HepG2 (cell line): Measurements from ENCODE around the gene PBLD. TPM values are rescaled to one million over a fixed set of nuclear protein-coding genes. Genes with fewer than 3 reads are reported as not detected.
A peak's percentile ranks its signal among the peaks of the same experiment; 100 is the strongest.

Experiments
- ATAC-seq: fragments of 200-7000 bp; cut with Tn5 transposase; 3 replicates; pipeline ENCODE4 v1.9.1; 2020; ENCODE audit warnings: mild to moderate bottlenecking, moderate library complexity
- BruUV-seq: library from RNA; stranded (reverse); fragments of 400-500 nt; replicated peaks from 2 replicates; lab custom pipeline; 2021; lab: Mats Ljungman, UMichigan
- CTCF ChIA-PET: fragments of 300-600 bp; formaldehyde crosslinking; extraction: SDS; loops from one replicate; lab custom pipeline; 2021; ENCODE audit warnings: low total read pairs, inconsistent platforms, low intra/inter-chr PET ratio; lab: Yijun Ruan, JAX
- POLR2A ChIA-PET: fragments of 350-600 bp; sonication (Branson Sonifier 250); formaldehyde crosslinking; loops from one replicate; lab custom pipeline; 2020; ENCODE audit warnings: antibody characterized with exemption, inconsistent platforms; lab: Yijun Ruan, JAX
- DNase-seq: peaks from one replicate; pipeline ENCODE4 v3.0.0-alpha.2; 2015; ENCODE audit warnings: low spot score
- FAIRE-seq: peaks from 3 replicates; lab custom pipeline; 2011; peaks lifted over from hg19 to GRCh38; lab: Jason Lieb, UNC
- H2AFZ ChIP-seq: one replicate; pipeline ENCODE4 v1.6.1; 2011; ENCODE audit warnings: low read length, inconsistent platforms
- H3K27ac ChIP-seq: fragments of 300-600 bp; 3 replicates; pipeline ENCODE4 v1.8.0; 2011; ENCODE audit warnings: mixed run types, mild to moderate bottlenecking, mixed read lengths, low read length, inconsistent platforms; ENCODE audit not compliant: insufficient read depth; ENCODE audit errors: extremely low read length
- H3K27me3 ChIP-seq, 2 experiments: fragments of 200-600 bp in 1 of 2; 2 replicates in 1 of 2; 3 replicates in 1 of 2; pipeline versions ENCODE4 v1.6.0 to v1.8.0; 2011; ENCODE audit warnings: low read length in 2 of 2, mild to moderate bottlenecking in 2 of 2, moderate library complexity in 2 of 2, inconsistent platforms in 1 of 2; ENCODE audit not compliant: insufficient read depth in 2 of 2, control insufficient read depth in 1 of 2
- H3K36me3 ChIP-seq, 2 experiments: fragments of 200-600 bp in 1 of 2; replicated peaks in 1 of 2; 2 replicates in 1 of 2; 3 replicates in 1 of 2; pipeline versions ENCODE4 v1.5.1 to v1.8.0; 2011; ENCODE audit warnings: low read length in 2 of 2, inconsistent platforms in 1 of 2; ENCODE audit not compliant: insufficient read depth in 2 of 2, control insufficient read depth in 1 of 2
- H3K4me1 ChIP-seq: 2 replicates; pipeline ENCODE4 v1.5.1; 2012; ENCODE audit warnings: low read length, inconsistent platforms; ENCODE audit not compliant: insufficient read depth
- H3K4me2 ChIP-seq: 2 replicates; pipeline ENCODE4 v1.6.0; 2011; ENCODE audit warnings: low read depth, low read length, inconsistent platforms
- H3K4me3 ChIP-seq, 3 experiments: fragments of 200-600 bp in 1 of 3; sonication (generic), shearing (Covaris generic) in 1 of 3; replicated peaks in 1 of 3; 2 replicates each; pipeline ENCODE4 v1.5.1; 2011 to 2016; ENCODE audit warnings: low read length in 3 of 3, inconsistent platforms in 2 of 3, low read depth in 2 of 3, mild to moderate bottlenecking in 2 of 3, control low read depth in 1 of 3, mixed read lengths in 1 of 3; ENCODE audit not compliant: insufficient read depth in 1 of 3
- H3K79me2 ChIP-seq: one replicate; pipeline ENCODE4 v1.6.1; 2011; ENCODE audit warnings: low read length, inconsistent platforms; ENCODE audit not compliant: insufficient read depth
- H3K9ac ChIP-seq: 2 replicates; pipeline ENCODE4 v1.6.0; 2011; ENCODE audit warnings: mild to moderate bottlenecking, low read depth, low read length, inconsistent platforms; ENCODE audit not compliant: insufficient read depth
- H3K9me3 ChIP-seq: 2 replicates; pipeline ENCODE4 v1.5.1; 2012; ENCODE audit warnings: mild to moderate bottlenecking, low read length
- H4K20me1 ChIP-seq: 2 replicates; pipeline ENCODE4 v1.6.0; 2011; ENCODE audit warnings: inconsistent platforms, mild to moderate bottlenecking, low read length, moderate library complexity; ENCODE audit not compliant: insufficient read depth
- GPBP1L1 ChIP-seq: sonication (generic); formaldehyde crosslinking; IDR thresholded peaks from 2 replicates; pipeline ENCODE4 v1.5.0; 2020; ENCODE audit warnings: mild to moderate bottlenecking, missing genetic modification reagents
- IRX3 ChIP-seq: sonication (generic); formaldehyde crosslinking; IDR thresholded peaks from 2 replicates; pipeline ENCODE4 v1.8.1; 2023; ENCODE audit warnings: mild to moderate bottlenecking, low read depth, missing genetic modification reagents, borderline replicate concordance
- JUN ChIP-seq: sonication (generic); formaldehyde crosslinking; IDR thresholded peaks from 2 replicates; pipeline ENCODE4 v1.4.0; 2020; ENCODE audit warnings: mild to moderate bottlenecking, missing genetic modification reagents
- MLX ChIP-seq: IDR thresholded peaks from 2 replicates; pipeline ENCODE4 v1.6.1; 2016
- ZBTB2 ChIP-seq: sonication (generic); formaldehyde crosslinking; IDR thresholded peaks from 2 replicates; pipeline ENCODE4 v1.8.0; 2022; ENCODE audit warnings: low read depth, missing genetic modification reagents
- ZBTB21 ChIP-seq: sonication (generic); formaldehyde crosslinking; IDR thresholded peaks from 2 replicates; pipeline ENCODE4 v1.4.0; 2020; ENCODE audit warnings: missing genetic modification reagents
- ZNF180 ChIP-seq: sonication (generic); formaldehyde crosslinking; IDR thresholded peaks from 2 replicates; pipeline ENCODE4 v1.4.0; 2020; ENCODE audit warnings: low read depth, missing genetic modification reagents, borderline replicate concordance
- ZNF569 ChIP-seq: sonication (generic); formaldehyde crosslinking; IDR thresholded peaks from 2 replicates; pipeline ENCODE4 v1.5.0; 2020; ENCODE audit warnings: mild to moderate bottlenecking, missing genetic modification reagents, moderate library complexity, borderline replicate concordance
- ZNF788 ChIP-seq: sonication (generic); formaldehyde crosslinking; IDR thresholded peaks from 2 replicates; pipeline ENCODE4 v1.5.0; 2020; ENCODE audit warnings: mild to moderate bottlenecking, missing genetic modification reagents, borderline replicate concordance
- WGBS: methylation state at CpG from one replicate; pipeline ENCODE4 v1.1.6; 2017; ENCODE audit warnings: low lambda C conversion rate; 5-methylcytosine and 5-hydroxymethylcytosine counted together
- in situ Hi-C: cut with HindIII; loops from 2 replicates; pipeline ENCODE4 v1.10.0; 2017; ENCODE audit warnings: low pct_unique_long_range_greater_than_20kb; ENCODE audit not compliant: extremely low pct_ligation_motif_present
- intact Hi-C: fragments of 100-400 bp; cut with micrococcal nuclease; formaldehyde crosslinking; loops from one replicate; pipeline ENCODE4 v1.10.0; 2022; ENCODE audit not compliant: unreplicated experiment
- polyA plus RNA-seq, 8 experiments: library from polyadenylated mRNA; depleted of rRNA in 3 of 8; stranded (reverse) in 7 of 8; unstranded in 1 of 8; fragments of >200 nt; fragmentation: Illumina TruSeq in 4 of 8; extraction: Trizol in 4 of 8; gene quantifications; 2 replicates each; pipeline versions ENCODE4 v1.2.1 to v1.2.3, GENCODE V29; 2011 to 2016; ENCODE audit warnings: low read depth in 4 of 8, missing spikeins in 1 of 8, mixed read lengths in 1 of 8; ENCODE audit not compliant: insufficient read depth in 1 of 8
- total RNA-seq, 5 experiments: library from RNA; depleted of rRNA; stranded (reverse); fragments of >200 nt; fragmentation: Illumina TruSeq; extraction: Trizol; gene quantifications; 2 replicates each; pipeline ENCODE4 v1.2.3, GENCODE V29; 2016; ENCODE audit warnings: low read depth in 1 of 5
- TF ChIP-seq, protein P1 (sequence below): sonication (generic); formaldehyde crosslinking; IDR thresholded peaks from 2 replicates; pipeline ENCODE4 v1.8.1; 2023; ENCODE audit warnings: mild to moderate bottlenecking, moderate library complexity, missing genetic modification reagents

PBLD gene
- total and polyA plus RNA-seq, 2 of the 13 experiments (the other 11 are each of a cell fraction or from before 2014, with no cell fraction given) = 0.42 to 3.1 TPM

DNA sequence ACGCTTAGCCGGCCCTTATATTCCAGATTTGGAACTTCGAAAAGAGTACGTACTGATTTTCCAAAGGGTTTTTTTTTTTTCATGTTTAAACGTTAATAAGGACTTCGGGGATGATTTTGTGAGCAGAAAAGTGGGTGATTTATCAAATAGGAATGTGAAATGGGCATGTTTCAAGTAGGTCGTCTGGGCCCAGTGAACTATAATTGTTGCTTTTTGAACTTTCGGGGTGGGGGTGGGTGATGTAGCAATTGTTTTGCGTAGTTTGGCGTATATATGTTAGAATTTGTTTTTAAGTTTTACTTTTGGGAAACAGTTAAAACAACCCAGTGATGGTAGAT, 299 bp upstream of the PBLD start:
- TF ChIP-seq GPBP1L1 (CRISPR knock-in tag) (no peak), IRX3 (CRISPR knock-in tag) (0 out of 2 replicates have a peak, but pooled peaks have one; percentile 2)
- H3K4me3 ChIP-seq = peak overlapping the region; percentile 90 to 98 (median 98)
- in situ Hi-C loops (no loop called here), intact Hi-C loops (no loop called here)
- H3K4me1 ChIP-seq = peaks cover 58% of the 10 kb centered on the region
- BruUV-seq = no TSS peak
- no peak overlapping the region for H2AFZ ChIP-seq
- peak overlapping the region; percentile 98 for H3K9ac ChIP-seq
- H3K9me3 ChIP-seq = no peaks in the 10 kb centered on the region
- peak overlapping the region; percentile 79 for H3K4me2 ChIP-seq
- H3K27me3 ChIP-seq = no peaks in the 10 kb centered on the region; a peak in 1 of 5 replicates
- H3K27ac ChIP-seq = peak overlapping the region; percentile 95
- DNase-seq = peak; percentile 5
- ChIA-PET CTCF (no interaction called here), POLR2A (interaction anchor here (0.9 to 1.8 kb wide), 5 partner anchors 15 to 120 kb away, joined by 3 to 10 read pairs (median 6); partner anchors contain the start of gene RUFY2)
- 2% methylated on average over 10 of the region's 10 CpGs for WGBS
- ATAC-seq = no peak
- H4K20me1 ChIP-seq = peaks cover 52% of the 10 kb centered on the region
- H3K36me3 ChIP-seq = peaks cover 0 to 7% of the 10 kb centered on the region in 2 experiments; a peak in 2 of 5 replicates
- peaks cover 62% of the 10 kb centered on the region for H3K79me2 ChIP-seq
- FAIRE-seq = no peak

- peak within 1 kb of the TSS; percentile 98 for H3K9ac ChIP-seq
- H3K4me1 ChIP-seq = peaks cover 50% of the 10 kb centered on the region
- H3K4me2 ChIP-seq = peak within 1 kb of the TSS; percentile 79
- H3K36me3 ChIP-seq = no peaks in the 10 kb centered on the region; a peak in 1 of 5 replicates
- 11% methylated on average over 32 of the region's 73 CpGs for WGBS
- POLR2A ChIA-PET = interaction anchor here (0.5 to 2.1 kb wide), 24 partner anchors 9 to 545 kb away, joined by 3 to 10 read pairs (median 4); partner anchors contain the start of genes ATOH7, CCAR1, DNA2 and DNAJC12
- peaks cover 48% of the 10 kb centered on the region for H3K79me2 ChIP-seq
- CTCF ChIA-PET = no interaction called here
- peak; percentile 92 for DNase-seq
- H3K9me3 ChIP-seq = no peaks in the 10 kb centered on the region
- H3K27me3 ChIP-seq = no peaks in the 10 kb centered on the region; a peak in 1 of 5 replicates
- FAIRE-seq = no peak
- intact Hi-C loops (loop anchor here (2.0 kb wide), 1 partner anchor 61 kb away; no protein-coding TSS in a partner anchor), in situ Hi-C loops (no loop called here)
- TSS peak; percentile 87 for BruUV-seq
- ATAC-seq = peak; percentile 91
- no peak within 1 kb of the TSS for H2AFZ ChIP-seq
- peak within 1 kb of the TSS; percentile 95 for H3K27ac ChIP-seq
- H3K4me3 ChIP-seq = peak within 1 kb of the TSS; percentile 90 to 98 (median 98)
- peaks cover 38% of the 10 kb centered on the region for H4K20me1 ChIP-seq
- TF ChIP-seq ZNF180 (no peak), ZBTB21 (CRISPR knock-in tag) (no peak), MLX (CRISPR knock-in tag) (peak; percentile 44; the same call in 1 of the 2 replicates), ZBTB2 (CRISPR knock-in tag) (peak; percentile 75), ZNF788 (CRISPR knock-in tag) (peak; percentile 95), JUN (CRISPR knock-in tag) (no peak; the same call in 1 of the 2 replicates), ZNF569 (CRISPR knock-in tag) (no peak)
- TF ChIP-seq, protein P1, sequence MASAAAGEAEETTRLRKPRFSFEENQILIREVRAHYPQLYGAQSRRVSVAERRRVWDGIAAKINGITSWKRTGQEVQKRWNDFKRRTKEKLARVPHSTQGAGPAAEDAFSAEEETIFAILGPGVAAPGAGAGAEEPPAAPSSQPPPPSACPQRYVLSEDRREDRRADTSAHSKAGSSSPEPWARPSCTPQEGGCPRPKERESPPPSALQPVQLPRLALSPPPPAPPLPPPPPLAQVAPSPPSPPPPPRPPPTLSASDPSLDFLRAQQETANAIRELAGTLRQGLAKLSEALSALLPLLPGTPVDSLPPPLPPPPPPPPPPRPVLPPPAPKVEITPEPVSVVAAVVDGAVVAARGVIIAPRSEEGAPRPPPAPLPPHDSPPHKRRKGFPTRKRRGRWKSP (CRISPR knock-in tag) = peak; percentile 81
These were observed 1.1 kb downstream of the PBLD start, which contains the start of gene HNRNPH3 for GRCh38 chr10:68331455-68332258. Gene HNRNPH3 (plus strand): TSS chr10:68332064. CDS start chr10:68337222, 5,158 bp downstream.
